Mesothelial cell of epicardium (in vitro differentiated cells): ENCODE results near the gene VPS8. TPM values are rescaled to one million over a fixed set of nuclear protein-coding genes. Genes with fewer than 3 reads are reported as not detected.

Source experiments
- DNase-seq, 2 experiments: peaks; one replicate each; pipeline ENCODE4 v3.0.0; 2021; ENCODE audit warnings: low spot score in 2 of 2; ENCODE audit not compliant: unreplicated experiment in 2 of 2
- H3K27ac Mint-ChIP-seq: 2 replicates; pipeline ENCODE4 v1.8.0; 2021; ENCODE audit warnings: mixed read lengths
- H3K27me3 Mint-ChIP-seq: 2 replicates; pipeline ENCODE4 v1.8.0; 2021; ENCODE audit warnings: low read depth, mixed read lengths
- H3K36me3 Mint-ChIP-seq: 2 replicates; pipeline ENCODE4 v1.8.0; 2021; ENCODE audit warnings: mixed read lengths
- H3K4me1 Mint-ChIP-seq: 2 replicates; pipeline ENCODE4 v1.8.0; 2021; ENCODE audit warnings: mixed read lengths
- H3K4me3 Mint-ChIP-seq: 2 replicates; pipeline ENCODE4 v1.8.0; 2021; ENCODE audit warnings: mild to moderate bottlenecking, moderate library complexity, mixed read lengths
- H3K9me3 Mint-ChIP-seq: 2 replicates; pipeline ENCODE4 v1.8.0; 2021; ENCODE audit warnings: mixed read lengths
- total RNA-seq: library from RNA; stranded (reverse); gene quantifications from 3 replicates; pipeline ENCODE4 v1.2.1, GENCODE V29; 2021
- TF ChIP-seq, protein P1 (sequence below): fragments of 200-600 bp; sonication (generic); IDR thresholded peaks from one replicate; pipeline ENCODE4 v1.5.0; 2021; ENCODE audit warnings: antibody characterized with exemption; ENCODE audit not compliant: unreplicated experiment

VPS8 gene
- total RNA-seq, 1 donor from 2014 or later, result 82.4 TPM

DNA sequence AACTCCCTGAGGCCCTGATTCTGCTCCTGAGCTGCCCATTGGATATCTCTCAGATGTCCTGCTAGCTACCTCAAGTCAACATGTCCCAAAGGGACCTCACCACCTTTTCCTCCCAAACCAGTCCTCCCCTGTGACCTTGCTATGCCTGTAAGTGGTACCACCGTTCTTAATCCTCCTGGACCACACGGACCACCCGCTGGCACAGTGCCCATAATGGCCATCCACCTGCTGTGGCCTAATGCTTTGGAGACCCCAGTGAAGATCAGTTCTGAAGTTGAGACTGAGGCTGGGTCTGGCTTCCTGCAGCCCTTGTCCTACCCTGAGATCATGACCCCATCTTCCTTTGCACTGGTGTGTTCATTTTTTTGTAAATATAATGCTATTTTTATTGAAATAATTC, 15.0 kb upstream of the VPS8 start:
- H3K9me3 Mint-ChIP-seq, result peaks cover 6% of the 10 kb centered on the region
- H3K4me1 Mint-ChIP-seq, result peaks cover 35% of the 10 kb centered on the region
- H3K36me3 Mint-ChIP-seq, result no peaks in the 10 kb centered on the region
- no peak overlapping the region for H3K27ac Mint-ChIP-seq
- no peak overlapping the region for H3K4me3 Mint-ChIP-seq
- H3K27me3 Mint-ChIP-seq, result no peaks in the 10 kb centered on the region
- TF ChIP-seq, protein P1, sequence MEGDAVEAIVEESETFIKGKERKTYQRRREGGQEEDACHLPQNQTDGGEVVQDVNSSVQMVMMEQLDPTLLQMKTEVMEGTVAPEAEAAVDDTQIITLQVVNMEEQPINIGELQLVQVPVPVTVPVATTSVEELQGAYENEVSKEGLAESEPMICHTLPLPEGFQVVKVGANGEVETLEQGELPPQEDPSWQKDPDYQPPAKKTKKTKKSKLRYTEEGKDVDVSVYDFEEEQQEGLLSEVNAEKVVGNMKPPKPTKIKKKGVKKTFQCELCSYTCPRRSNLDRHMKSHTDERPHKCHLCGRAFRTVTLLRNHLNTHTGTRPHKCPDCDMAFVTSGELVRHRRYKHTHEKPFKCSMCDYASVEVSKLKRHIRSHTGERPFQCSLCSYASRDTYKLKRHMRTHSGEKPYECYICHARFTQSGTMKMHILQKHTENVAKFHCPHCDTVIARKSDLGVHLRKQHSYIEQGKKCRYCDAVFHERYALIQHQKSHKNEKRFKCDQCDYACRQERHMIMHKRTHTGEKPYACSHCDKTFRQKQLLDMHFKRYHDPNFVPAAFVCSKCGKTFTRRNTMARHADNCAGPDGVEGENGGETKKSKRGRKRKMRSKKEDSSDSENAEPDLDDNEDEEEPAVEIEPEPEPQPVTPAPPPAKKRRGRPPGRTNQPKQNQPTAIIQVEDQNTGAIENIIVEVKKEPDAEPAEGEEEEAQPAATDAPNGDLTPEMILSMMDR, result no peak
- DNase-seq, result no peak

DNA sequence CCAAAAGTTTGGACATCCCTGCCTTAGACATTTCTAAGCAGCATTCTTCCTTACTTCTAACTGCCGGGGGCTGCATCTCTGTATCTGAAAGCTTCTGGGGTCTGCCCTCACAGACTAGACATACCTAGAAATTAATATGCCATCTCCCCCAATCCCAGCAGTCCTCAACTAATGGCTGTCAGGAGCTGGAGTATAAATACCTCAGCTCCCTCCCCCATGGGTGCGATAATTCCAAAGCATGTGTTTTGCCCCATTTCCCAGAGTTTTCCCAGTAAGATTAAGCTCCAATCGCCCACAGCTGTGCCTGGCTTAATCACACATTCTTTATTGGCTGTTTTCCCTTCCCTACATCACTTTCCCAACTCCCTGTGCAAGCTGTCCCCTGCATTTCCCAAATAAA, 13.8 kb upstream of the VPS8 start:
- no peaks in the 10 kb centered on the region for H3K27me3 Mint-ChIP-seq
- TF ChIP-seq, protein P1, result no peak
- H3K4me3 Mint-ChIP-seq, result no peak overlapping the region
- H3K36me3 Mint-ChIP-seq, result no peaks in the 10 kb centered on the region
- H3K27ac Mint-ChIP-seq, result peak overlapping the region; percentile 11
- peaks cover 35% of the 10 kb centered on the region for H3K4me1 Mint-ChIP-seq
- H3K9me3 Mint-ChIP-seq, result peaks cover 6% of the 10 kb centered on the region
- no peak for DNase-seq

DNA sequence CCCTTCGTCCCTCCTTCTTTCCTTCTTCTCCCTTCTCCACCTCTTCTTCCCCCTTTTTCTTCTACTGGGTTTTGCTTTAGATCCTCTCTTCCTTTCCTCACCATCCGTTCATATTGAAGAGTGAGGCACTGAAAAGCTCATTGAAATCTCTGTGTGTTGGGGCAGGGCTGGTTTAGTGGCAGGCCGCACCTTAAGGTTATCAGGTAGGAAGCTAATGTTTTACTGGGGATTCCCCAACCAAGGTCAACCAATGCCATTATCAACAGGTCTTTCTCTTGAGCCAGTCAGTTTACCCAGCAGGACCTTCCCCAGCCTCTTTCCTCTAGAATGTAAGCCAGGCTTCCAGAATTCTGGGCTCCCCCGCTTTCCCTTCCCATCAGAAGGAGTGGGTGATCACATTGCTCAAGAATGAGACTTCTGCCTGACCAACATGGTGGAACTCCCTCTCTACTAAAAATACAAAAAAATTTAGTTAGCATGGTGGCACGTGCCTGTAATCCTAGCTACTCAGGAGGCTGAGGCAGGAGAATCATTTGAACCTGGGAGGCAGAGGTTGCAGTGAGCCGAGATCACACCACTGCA, 11.5 kb upstream of the VPS8 start:
- no peaks in the 10 kb centered on the region for H3K27me3 Mint-ChIP-seq
- TF ChIP-seq, protein P1, result no peak
- no peak overlapping the region for H3K27ac Mint-ChIP-seq
- peaks cover 6% of the 10 kb centered on the region for H3K9me3 Mint-ChIP-seq
- H3K4me1 Mint-ChIP-seq, result peaks cover 31% of the 10 kb centered on the region
- no peak overlapping the region for H3K4me3 Mint-ChIP-seq
- H3K36me3 Mint-ChIP-seq, result no peaks in the 10 kb centered on the region
- DNase-seq, result no peak

DNA sequence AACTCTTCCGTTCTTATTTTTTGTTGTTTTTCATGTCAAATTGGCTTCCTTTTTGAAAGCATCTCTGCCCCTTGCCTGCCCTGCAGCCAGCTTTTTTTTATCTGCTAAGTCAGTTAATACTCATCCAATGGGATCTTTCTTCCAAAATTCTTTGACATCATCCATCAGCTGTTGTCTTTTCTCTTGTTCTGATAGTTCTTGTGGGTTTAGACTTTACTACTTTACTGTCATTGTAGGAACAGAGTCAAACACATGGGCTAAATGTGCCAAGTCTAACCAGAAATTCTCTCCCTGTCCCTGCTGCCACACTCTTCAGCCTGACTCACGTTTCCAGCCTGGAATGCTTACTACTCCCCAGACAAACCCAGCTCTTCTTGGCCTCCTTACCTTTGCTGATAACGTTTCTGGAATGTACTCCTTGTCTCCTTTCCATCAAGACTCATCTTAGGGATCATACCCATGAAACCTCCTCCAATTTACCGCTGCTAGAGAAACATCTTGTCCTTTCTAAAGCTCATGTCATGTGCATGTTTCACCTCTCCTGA, 10.7 kb upstream of the VPS8 start:
- TF ChIP-seq, protein P1, result no peak
- no peak overlapping the region for H3K27ac Mint-ChIP-seq
- no peak for DNase-seq
- peaks cover 33% of the 10 kb centered on the region for H3K4me1 Mint-ChIP-seq
- no peaks in the 10 kb centered on the region for H3K27me3 Mint-ChIP-seq
- no peaks in the 10 kb centered on the region for H3K36me3 Mint-ChIP-seq
- H3K9me3 Mint-ChIP-seq, result peaks cover 6% of the 10 kb centered on the region
- no peak overlapping the region for H3K4me3 Mint-ChIP-seq

DNA sequence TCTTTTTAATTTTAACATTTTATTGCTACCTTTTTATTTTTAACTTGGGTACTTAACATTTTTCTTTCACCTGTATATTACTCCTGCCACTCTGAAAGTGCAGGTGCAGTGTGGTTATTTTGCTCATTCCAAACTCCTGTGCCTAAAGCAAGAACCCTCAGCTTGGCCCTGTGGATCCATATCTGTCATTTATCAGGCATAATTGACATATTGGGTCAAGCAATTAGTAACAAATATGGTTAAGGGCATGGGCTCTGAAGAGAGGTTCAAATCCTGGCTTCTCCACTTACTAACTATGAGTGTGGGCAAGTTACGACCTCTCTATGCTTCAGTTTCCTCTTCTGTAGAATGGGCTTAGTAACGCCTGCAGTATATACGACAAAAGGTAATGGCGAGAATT, 9.8 kb upstream of the VPS8 start:
- Mint-ChIP-seq H3K9me3 (peaks cover 6% of the 10 kb centered on the region), H3K4me3 (no peak overlapping the region), H3K27me3 (no peaks in the 10 kb centered on the region), H3K27ac (no peak overlapping the region), H3K36me3 (no peaks in the 10 kb centered on the region), H3K4me1 (peaks cover 32% of the 10 kb centered on the region)
- DNase-seq, result no peak
- TF ChIP-seq, protein P1, result no peak
